HS-27A (cell line): ENCODE data around the gene AKIRIN1.
A peak's percentile ranks its signal among the peaks of the same experiment; 100 is the strongest.
"Not testable (repeated sequence)": the region's sequence is repeated elsewhere in the genome, so short reads cannot be mapped to it uniquely, and the experiment has no call there.

Source experiments
- DNase-seq: peaks from one replicate; pipeline ENCODE4 v3.0.0-alpha.2; 2012; ENCODE audit warnings: low read depth, missing footprints

Gene AKIRIN1

GRCh38 chr1:39045231-39045630 lies 54.2 kb downstream of the AKIRIN1 start:
- no peak for DNase-seq

GRCh38 chr1:39046613-39047210 lies 55.6 kb downstream of the AKIRIN1 start:
- DNase-seq, result no peak

DNA sequence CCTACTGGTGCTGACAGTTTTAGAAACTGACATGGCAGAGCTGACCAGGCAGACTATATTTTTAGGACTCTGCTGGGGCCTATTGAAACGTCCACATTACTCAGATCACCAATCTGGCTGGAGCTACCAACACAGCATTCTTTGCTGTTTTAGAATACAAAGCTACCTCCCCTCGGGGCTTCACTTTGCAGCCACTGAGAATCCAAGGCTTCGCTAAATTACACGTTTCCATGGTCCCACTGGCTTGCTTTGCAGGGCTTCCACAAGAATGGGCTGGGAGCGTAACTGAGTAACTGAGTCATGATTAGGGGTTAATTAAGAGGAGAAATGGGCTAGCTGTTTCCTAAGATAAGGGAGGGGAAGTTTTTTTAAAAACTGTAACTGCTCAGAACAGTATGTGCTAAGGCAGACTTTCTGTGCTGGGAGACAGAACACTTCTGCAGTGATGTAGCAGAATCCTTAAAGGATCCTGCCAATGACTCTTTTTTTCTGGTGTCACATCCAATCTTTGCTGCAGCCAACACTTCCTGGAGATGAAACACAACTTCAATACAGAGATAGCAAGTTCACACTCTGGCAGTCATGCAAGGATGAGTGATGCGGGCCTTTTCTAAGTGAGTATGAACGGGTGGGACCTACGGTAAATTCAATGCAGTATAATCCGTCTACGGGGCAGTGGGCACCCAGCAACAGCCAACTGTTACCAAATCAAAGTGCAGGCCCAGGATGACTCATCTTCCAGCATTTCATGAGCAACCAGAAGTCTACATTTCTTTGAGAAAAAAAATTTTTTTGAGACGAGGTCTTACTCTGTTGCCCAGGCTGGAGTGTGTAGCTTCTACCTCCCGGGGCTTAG lies 56.5 kb downstream of the AKIRIN1 start:
- DNase-seq, result peak; percentile 17

DNA sequence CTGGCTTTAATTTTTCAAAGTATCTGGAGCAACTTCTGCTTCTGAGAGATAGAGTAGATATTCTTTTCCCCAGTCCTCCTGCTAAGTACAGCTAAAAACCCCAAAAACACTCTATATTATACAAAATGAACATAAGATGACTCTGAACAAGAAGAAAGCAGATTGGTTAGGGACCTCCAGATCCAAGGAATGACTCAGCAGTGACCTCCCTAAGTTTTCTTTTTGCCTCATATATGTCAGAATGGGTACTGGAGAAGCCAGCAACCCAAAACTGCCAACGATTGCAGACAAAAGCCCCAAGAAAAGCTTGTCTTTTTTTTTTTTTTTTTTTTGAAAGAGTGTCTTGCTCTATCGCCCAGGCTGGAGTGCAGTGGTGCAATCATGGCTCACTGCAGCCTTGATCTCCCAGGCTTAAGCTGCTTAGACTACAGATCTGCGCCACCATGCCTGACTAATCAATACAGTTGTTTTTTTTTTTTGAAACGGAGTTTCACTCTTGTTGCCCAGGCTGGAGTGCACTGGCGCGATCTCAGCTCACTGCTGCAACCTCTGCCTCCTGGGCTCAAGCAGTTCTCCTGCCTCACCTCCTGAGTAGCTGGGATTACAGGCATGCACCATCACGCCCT lies 57.8 kb downstream of the AKIRIN1 start:
- no peak for DNase-seq

DNA sequence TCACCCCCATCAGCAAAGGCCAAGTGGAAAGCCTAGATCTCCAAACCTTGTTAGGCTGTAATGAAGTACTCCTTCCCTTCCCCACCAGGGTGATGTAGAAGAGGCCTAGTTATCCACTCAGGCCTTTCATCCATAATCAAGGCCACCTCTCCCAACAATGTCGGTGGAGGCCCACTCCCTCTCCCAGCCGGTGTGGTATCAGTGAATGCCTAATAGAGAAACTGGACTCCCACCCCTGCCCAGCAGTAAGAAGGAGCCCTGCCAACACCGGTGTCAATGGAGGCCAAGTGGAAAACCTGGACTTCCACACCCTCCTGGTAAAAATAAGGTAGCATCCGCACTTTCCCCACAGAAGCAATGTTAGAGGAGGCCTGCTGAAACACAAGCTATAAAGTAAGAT lies 58.9 kb downstream of the AKIRIN1 start:
- no peak for DNase-seq

DNA sequence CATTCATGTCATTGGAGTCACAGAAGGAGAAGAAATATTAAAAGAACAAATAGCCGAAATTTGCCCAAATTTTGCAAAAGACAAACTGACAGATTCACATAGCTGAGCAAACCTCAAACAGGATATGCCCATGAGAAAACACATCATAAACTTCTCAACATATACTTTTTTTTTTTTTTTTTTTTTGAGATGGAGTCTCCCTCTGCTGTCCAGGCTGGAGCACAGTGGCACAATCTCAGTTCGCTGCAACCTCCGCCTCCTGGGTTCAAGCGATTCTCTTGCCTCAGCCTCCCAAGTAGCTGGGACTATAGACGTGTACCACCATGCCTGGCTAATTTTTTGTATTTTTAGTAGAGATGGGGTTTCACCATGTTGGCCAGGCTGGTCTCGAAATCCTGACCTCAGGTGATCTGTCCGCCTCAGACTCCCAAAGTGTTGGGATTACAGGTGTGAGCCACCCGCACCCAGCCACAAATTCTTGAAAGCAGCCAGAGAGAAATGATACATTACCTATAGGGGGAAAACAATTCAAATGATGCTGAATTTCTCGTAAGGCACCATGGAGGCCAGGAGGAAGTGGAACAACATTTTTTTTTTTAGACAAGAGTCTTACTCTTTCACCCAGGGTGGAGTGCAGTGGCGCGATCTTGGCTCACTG lies 60.2 kb downstream of the AKIRIN1 start:
- DNase-seq, result not testable (repeated sequence)

- no peak for DNase-seq
These were observed 60.9 kb downstream of the AKIRIN1 start for GRCh38 chr1:39051956-39052355.

- not testable (repeated sequence) for DNase-seq
These were observed 64.2 kb downstream of the AKIRIN1 start for GRCh38 chr1:39055213-39055710.
